CD4-positive, alpha-beta memory T cell (primary cell): ENCODE measurements around the gene IFITM10. TPM values are rescaled to one million over a fixed set of nuclear protein-coding genes. Genes with fewer than 3 reads are reported as not detected.

Experiments
- CTCF ChIA-PET: fragments of 350-600 bp; sonication (Branson Sonifier 250); formaldehyde crosslinking; loops from one replicate; lab custom pipeline; 2021; ENCODE audit warnings: inconsistent platforms; ENCODE audit not compliant: partially characterized antibody; lab: Charles Lee
- POLR2A ChIA-PET: fragments of 350-600 bp; sonication (Branson Sonifier 250); formaldehyde crosslinking; loops from one replicate; lab custom pipeline; 2021; ENCODE audit not compliant: partially characterized antibody; lab: Charles Lee
- DNase-seq, 5 donors: peaks; one replicate each; pipeline versions ENCODE4 v3.0.0 to v3.0.0-alpha.2; 2020 to 2022; ENCODE audit warnings: mixed read lengths in 1 of 5
- H3K27ac ChIP-seq: one replicate; pipeline ENCODE4 v1.7.0; 2013; ENCODE audit warnings: low read depth, low read length
- H3K27me3 ChIP-seq: 2 replicates; pipeline ENCODE4 v1.7.0; 2013; ENCODE audit warnings: mild to moderate bottlenecking, low read length, moderate library complexity; ENCODE audit not compliant: insufficient read depth
- H3K36me3 ChIP-seq: 2 replicates; pipeline ENCODE4 v1.7.0; 2013; ENCODE audit warnings: mild to moderate bottlenecking, low read length, moderate library complexity; ENCODE audit not compliant: insufficient read depth
- H3K4me1 ChIP-seq: 2 replicates; pipeline ENCODE4 v1.7.0; 2013; ENCODE audit warnings: mild to moderate bottlenecking, low read length, moderate library complexity; ENCODE audit not compliant: insufficient read depth
- H3K4me3 ChIP-seq, 2 donors: one replicate each; pipeline ENCODE4 v1.7.0; 2013; ENCODE audit warnings: low read length in 2 of 2, mild to moderate bottlenecking in 1 of 2
- H3K9me3 ChIP-seq, 2 donors: one replicate each; pipeline ENCODE4 v1.7.0; 2013; ENCODE audit warnings: low read length in 2 of 2, control low read depth in 1 of 2; ENCODE audit not compliant: control insufficient read depth in 1 of 2
- H3K27ac Mint-ChIP-seq, 7 donors: one replicate each; pipeline ENCODE4 v1.8.0; 2020 to 2021; ENCODE audit warnings: mixed read lengths in 7 of 7, mild to moderate bottlenecking in 6 of 7, inconsistent platforms in 3 of 7, moderate library complexity in 3 of 7
- H3K27me3 Mint-ChIP-seq, 2 donors: one replicate each; pipeline ENCODE4 v1.8.0; 2020 to 2021; ENCODE audit warnings: mixed read lengths in 2 of 2
- H3K36me3 Mint-ChIP-seq, 2 donors: one replicate each; pipeline ENCODE4 v1.8.0; 2020 to 2021; ENCODE audit warnings: mixed read lengths in 2 of 2, inconsistent platforms in 1 of 2, mild to moderate bottlenecking in 1 of 2
- H3K4me1 Mint-ChIP-seq, 4 donors: one replicate each; pipeline ENCODE4 v1.8.0; 2020 to 2021; ENCODE audit warnings: mixed read lengths in 4 of 4, mild to moderate bottlenecking in 1 of 4
- H3K4me3 Mint-ChIP-seq, 8 donors: one replicate each; pipeline ENCODE4 v1.8.0; 2020 to 2021; ENCODE audit warnings: mixed read lengths in 8 of 8, mild to moderate bottlenecking in 7 of 8, moderate library complexity in 6 of 8, inconsistent platforms in 3 of 8
- H3K9me3 Mint-ChIP-seq, 8 donors: one replicate each; pipeline ENCODE4 v1.8.0; 2020 to 2021; ENCODE audit warnings: mixed read lengths in 8 of 8, mild to moderate bottlenecking in 5 of 8, inconsistent platforms in 3 of 8, moderate library complexity in 1 of 8
- intact Hi-C: fragments of 100-400 bp; cut with micrococcal nuclease; formaldehyde crosslinking; loops from one replicate; pipeline ENCODE4 v1.15.1; 2023
- polyA plus RNA-seq, 2 donors: library from polyadenylated mRNA; unstranded; fragments of 300-500 nt; fragmentation: Illumina TruSeq; gene quantifications; one replicate each; pipeline ENCODE4 v1.2.3, GENCODE V29; 2021
- total RNA-seq, 2 experiments: library from RNA; stranded (reverse); gene quantifications; one replicate each; pipeline ENCODE4 v1.2.3, GENCODE V29; 2021

IFITM10 gene
- total and polyA plus RNA-seq, 4 experiments from 2014 or later, result 1.6 to 1.8 TPM; not detected in 2

DNA sequence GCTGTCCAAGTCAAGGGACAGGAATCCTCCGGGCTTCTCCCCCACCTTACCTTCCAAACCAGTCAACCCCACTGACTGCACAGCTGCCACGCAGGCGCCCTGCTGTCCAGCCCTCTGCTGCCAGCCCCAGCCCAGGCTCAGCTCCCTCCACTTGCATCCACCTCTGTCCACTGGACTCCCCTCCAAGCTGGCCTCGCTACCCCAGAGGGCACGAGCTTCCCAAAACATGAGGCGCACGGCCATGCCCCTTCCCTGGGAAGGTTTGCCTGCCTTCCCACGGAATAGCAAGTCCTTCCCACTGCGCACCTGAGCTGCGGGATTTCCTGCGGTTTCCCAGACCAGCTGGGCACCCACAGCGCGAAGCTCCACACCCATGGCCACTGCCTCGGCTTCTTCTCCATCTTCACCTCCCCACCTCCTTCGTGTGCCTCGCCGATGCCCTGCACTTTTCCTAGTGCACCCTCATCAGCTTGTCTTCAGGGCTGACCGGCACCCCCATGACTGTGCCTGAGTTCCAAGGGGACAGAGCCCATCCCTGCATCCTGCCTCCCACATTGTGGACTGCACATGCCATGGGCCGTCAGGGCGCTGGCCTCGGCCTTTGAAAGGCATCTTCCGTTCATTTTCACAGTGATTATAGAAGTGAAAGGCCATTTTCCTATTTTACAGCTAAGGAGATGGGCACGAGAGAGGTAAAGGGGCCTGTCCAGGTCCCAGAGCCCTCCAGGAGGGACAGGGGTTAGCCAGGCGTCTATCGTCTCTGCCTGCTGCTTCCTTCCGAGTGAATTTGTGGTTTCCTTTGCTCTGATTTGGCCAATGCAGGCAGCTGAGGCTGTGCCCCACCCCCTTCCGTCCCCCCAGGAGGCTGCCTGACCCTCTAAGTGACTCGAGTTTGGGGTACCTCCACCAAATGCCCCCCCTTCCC lies 16.4 kb downstream of the IFITM10 start:
- CTCF ChIA-PET, result no interaction called here
- no peak overlapping the region for H3K27ac ChIP-seq
- Mint-ChIP-seq H3K27ac (no peak overlapping the region), H3K4me3 (no peak overlapping the region), H3K4me1 (peaks cover 6 to 16% (median 9%) of the 10 kb centered on the region in 4 donors), H3K9me3 (peaks cover 3 to 29% (median 17%) of the 10 kb centered on the region in 8 donors), H3K36me3 (peaks cover 1 to 4% of the 10 kb centered on the region in 2 donors), H3K27me3 (peaks cover 22 to 36% of the 10 kb centered on the region in 2 donors)
- H3K9me3 ChIP-seq, result no peaks in the 10 kb centered on the region
- H3K4me1 ChIP-seq, result peaks cover 13% of the 10 kb centered on the region
- no peaks in the 10 kb centered on the region for H3K36me3 ChIP-seq
- peaks cover 4% of the 10 kb centered on the region for H3K27me3 ChIP-seq
- intact Hi-C loops, result no loop called here
- no peak for DNase-seq
- POLR2A ChIA-PET, result no interaction called here
- no peak overlapping the region for H3K4me3 ChIP-seq

DNA sequence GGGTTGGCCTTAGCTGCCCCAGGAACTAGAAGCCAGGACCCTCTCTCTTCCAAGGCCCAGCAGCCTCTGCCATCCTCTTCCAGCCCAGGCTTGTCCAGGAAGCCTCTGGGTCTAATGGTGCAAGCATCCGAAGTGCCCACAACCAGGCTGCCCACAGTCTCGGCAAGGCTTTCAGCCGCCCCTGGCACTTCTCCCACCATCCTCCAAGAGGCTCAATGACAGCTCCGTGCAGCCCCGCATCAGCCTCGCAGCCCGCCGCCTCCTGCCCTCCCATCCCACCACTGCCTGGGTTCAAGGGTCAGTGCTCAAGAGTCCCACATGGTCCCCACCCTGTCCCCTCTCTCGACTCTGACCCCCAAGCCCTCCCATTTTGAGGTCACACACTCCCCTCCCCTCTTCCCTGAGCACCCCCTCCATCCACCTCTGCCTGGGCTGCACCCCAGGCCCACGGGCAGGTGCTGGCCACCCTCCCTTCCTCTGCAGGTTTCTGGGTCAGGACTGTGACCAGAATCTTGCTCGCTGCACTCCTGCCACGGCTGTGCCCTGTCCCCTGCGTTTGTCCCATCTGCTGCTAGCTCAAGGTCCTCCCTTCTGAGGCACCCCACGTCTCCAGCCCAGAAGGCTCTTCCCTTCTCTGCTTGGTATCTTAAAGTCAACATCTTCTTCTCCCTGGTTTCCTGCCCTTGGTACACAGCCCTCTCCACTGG lies 17.2 kb downstream of the IFITM10 start:
- Mint-ChIP-seq H3K27ac (no peak overlapping the region), H3K27me3 (peaks cover 28 to 39% of the 10 kb centered on the region in 2 donors), H3K9me3 (peaks cover 3 to 26% (median 17%) of the 10 kb centered on the region in 8 donors), H3K4me1 (peaks cover 8 to 19% (median 12%) of the 10 kb centered on the region in 4 donors), H3K36me3 (peaks cover 1 to 4% of the 10 kb centered on the region in 2 donors), H3K4me3 (no peak overlapping the region)
- no peak overlapping the region for H3K4me3 ChIP-seq
- H3K36me3 ChIP-seq, result no peaks in the 10 kb centered on the region
- CTCF ChIA-PET, result interaction anchor here (0.7 kb wide), 1 partner anchor 100 kb away, joined by 3 read pairs; no protein-coding TSS in a partner anchor
- H3K9me3 ChIP-seq, result no peaks in the 10 kb centered on the region
- peaks cover 18% of the 10 kb centered on the region for H3K4me1 ChIP-seq
- intact Hi-C loops, result no loop called here
- POLR2A ChIA-PET, result no interaction called here
- no peak overlapping the region for H3K27ac ChIP-seq
- no peak for DNase-seq
- H3K27me3 ChIP-seq, result peaks cover 10% of the 10 kb centered on the region

DNA sequence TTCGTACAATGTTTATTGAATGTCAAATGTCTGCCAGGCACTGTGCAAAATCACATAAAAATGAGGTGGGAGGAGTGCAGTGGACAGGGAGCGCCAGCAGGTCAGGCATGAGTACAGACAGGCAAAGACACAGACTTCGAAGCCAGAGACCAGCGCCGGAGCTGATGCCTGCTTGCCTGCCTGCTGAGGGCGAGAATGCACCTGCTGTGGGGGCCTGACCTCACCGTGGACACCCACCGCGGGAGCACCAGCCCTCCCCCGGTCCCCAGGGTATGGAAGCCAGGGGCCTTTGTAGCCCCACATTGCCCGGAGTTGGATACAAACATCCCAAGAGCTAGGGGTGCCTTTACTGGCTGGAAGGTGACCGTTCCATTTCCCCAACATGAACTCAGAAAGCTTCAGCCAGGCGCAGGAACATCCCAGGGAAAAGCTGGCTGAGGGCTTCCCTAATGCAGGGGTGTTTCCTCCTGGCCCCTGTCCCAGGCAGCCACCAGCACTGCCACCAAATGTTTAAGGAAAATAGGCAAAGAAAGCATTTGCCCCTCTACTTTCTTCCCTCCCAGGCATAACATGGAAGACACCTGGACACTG lies 17.9 kb downstream of the IFITM10 start:
- no peak overlapping the region for H3K4me3 Mint-ChIP-seq

DNA sequence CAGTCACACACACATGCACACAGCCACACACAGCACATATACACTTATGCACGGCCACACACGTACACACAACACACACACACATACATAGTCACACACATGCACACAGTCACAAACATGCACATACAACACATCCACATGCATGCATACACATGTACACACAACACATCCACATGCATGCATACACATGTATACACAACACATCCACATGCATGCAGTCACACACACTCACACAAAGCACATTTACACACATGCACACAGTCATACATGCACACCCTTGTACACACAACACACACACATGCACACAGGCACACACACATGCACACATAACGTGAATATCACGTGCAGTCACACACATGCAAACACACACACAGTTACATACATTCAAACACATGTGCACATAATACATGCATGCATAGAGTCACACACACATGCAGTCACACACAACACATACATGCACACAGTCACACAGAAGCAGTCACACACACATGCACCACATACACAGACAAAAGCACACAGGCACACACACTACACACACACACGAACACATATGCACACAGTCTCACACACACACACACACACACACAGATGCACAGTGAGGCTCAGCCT lies 18.8 kb downstream of the IFITM10 start:
- Histone ChIP-seq H3K9me3 (no peaks in the 10 kb centered on the region), H3K27me3 (peaks cover 20% of the 10 kb centered on the region), H3K36me3 (no peaks in the 10 kb centered on the region), H3K4me3 (no peak overlapping the region), H3K27ac (no peak overlapping the region), H3K4me1 (peaks cover 18% of the 10 kb centered on the region)
- Mint-ChIP-seq H3K27me3 (peaks cover 40 to 48% of the 10 kb centered on the region in 2 donors), H3K4me1 (peaks cover 8 to 19% (median 12%) of the 10 kb centered on the region in 4 donors), H3K27ac (peak overlapping the region in 1 of 7 donors; percentile 83), H3K9me3 (peaks cover 3 to 13% (median 11%) of the 10 kb centered on the region in 8 donors), H3K4me3 (no peak overlapping the region), H3K36me3 (peaks cover 1 to 4% of the 10 kb centered on the region in 2 donors)
- POLR2A ChIA-PET, result no interaction called here
- intact Hi-C loops, result no loop called here
- DNase-seq, result no peak
- CTCF ChIA-PET, result no interaction called here

More for the DNA sequence above, 17.9 kb downstream of the IFITM10 start:
- no peak overlapping the region for H3K27ac ChIP-seq
- H3K27me3 ChIP-seq, result peaks cover 16% of the 10 kb centered on the region
- H3K36me3 ChIP-seq, result no peaks in the 10 kb centered on the region
- peaks cover 8 to 19% (median 12%) of the 10 kb centered on the region in 4 donors for H3K4me1 Mint-ChIP-seq
- H3K4me3 ChIP-seq, result no peak overlapping the region
- DNase-seq, result no peak
- intact Hi-C loops, result no loop called here
- ChIA-PET CTCF (interaction anchor here (0.7 kb wide), 1 partner anchor 100 kb away, joined by 3 read pairs; no protein-coding TSS in a partner anchor), POLR2A (no interaction called here)
- peaks cover 1 to 4% of the 10 kb centered on the region in 2 donors for H3K36me3 Mint-ChIP-seq
- H3K27ac Mint-ChIP-seq, result no peak overlapping the region
- no peaks in the 10 kb centered on the region for H3K9me3 ChIP-seq
- peaks cover 18% of the 10 kb centered on the region for H3K4me1 ChIP-seq
- peaks cover 3 to 21% (median 16%) of the 10 kb centered on the region in 8 donors for H3K9me3 Mint-ChIP-seq
- peaks cover 34 to 43% of the 10 kb centered on the region in 2 donors for H3K27me3 Mint-ChIP-seq

DNA sequence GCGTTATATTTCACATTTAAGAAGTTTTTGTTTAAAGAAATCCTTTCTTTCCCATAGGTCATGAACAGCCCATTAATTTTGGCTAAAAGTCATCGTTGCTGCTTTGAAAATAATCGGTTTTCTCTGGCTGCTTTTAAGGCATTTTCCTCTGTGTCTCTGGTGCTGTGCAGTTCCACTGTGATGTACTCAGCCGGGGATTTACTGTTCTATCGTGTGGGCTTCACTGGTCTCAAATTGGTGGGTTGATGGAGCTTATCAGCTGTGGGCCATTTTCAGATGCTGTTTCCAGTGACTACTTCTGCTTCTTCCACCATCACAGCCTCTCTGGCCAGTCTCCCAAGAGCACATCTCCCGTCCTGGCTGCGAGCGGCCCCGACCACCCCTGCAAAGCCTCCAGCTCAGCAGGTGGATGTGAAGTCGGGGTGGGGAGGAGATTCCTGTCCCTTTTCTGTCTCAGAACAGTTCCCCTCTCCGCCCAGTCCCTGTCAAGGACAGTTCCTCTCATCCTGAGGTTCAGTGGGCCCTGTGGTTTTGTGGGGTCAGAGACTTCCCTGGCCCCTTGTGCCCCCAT lies 20.3 kb downstream of the IFITM10 start:
- Mint-ChIP-seq H3K36me3 (no peaks in the 10 kb centered on the region), H3K27ac (no peak overlapping the region), H3K4me1 (peaks cover 8 to 18% (median 12%) of the 10 kb centered on the region in 4 donors), H3K27me3 (peaks cover 37 to 51% of the 10 kb centered on the region in 2 donors), H3K9me3 (no peaks in the 10 kb centered on the region), H3K4me3 (peak overlapping the region in 1 of 8 donors; percentile 21)
- H3K27me3 ChIP-seq, result peaks cover 20% of the 10 kb centered on the region
- DNase-seq, result no peak
- intact Hi-C loops, result no loop called here
- ChIA-PET POLR2A (no interaction called here), CTCF (no interaction called here)
- no peak overlapping the region for H3K27ac ChIP-seq
- peaks cover 18% of the 10 kb centered on the region for H3K4me1 ChIP-seq
- no peak overlapping the region for H3K4me3 ChIP-seq
- H3K36me3 ChIP-seq, result no peaks in the 10 kb centered on the region
- no peaks in the 10 kb centered on the region for H3K9me3 ChIP-seq

DNA sequence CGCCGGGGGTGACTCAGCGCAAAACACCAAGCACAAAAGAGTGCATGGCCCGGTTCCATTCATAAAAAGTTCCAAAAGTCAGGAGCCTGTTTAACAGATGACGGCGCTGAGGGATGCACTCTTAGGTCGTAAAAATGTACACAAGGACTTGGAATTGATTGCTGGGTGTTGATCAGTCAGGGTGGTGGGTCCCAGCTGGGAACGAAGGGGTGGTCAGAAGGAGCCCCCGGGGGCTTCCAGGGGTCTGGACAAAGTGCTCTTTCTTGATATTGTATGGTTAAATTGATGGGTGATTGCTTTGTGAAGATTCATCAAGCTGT lies 20.7 kb downstream of the IFITM10 start:
- CTCF ChIA-PET, result no interaction called here
- H3K9me3 Mint-ChIP-seq, result no peaks in the 10 kb centered on the region
- Histone ChIP-seq H3K4me3 (no peak overlapping the region), H3K9me3 (no peaks in the 10 kb centered on the region), H3K27me3 (peaks cover 24% of the 10 kb centered on the region), H3K36me3 (no peaks in the 10 kb centered on the region), H3K4me1 (peaks cover 18% of the 10 kb centered on the region), H3K27ac (no peak overlapping the region)
- no peak for DNase-seq
- no peaks in the 10 kb centered on the region for H3K36me3 Mint-ChIP-seq
- POLR2A ChIA-PET, result no interaction called here
- peaks cover 8 to 18% (median 12%) of the 10 kb centered on the region in 4 donors for H3K4me1 Mint-ChIP-seq
- no peak overlapping the region for H3K27ac Mint-ChIP-seq
- intact Hi-C loops, result no loop called here
- H3K4me3 Mint-ChIP-seq, result no peak overlapping the region
- H3K27me3 Mint-ChIP-seq, result peaks cover 37 to 56% of the 10 kb centered on the region in 2 donors
